SK-N-SH (cell line): ENCODE results near the gene SGMS2. TPM values are rescaled to one million over a fixed set of nuclear protein-coding genes. Genes with fewer than 3 reads are reported as not detected.

Experiments
- CTCF ChIA-PET: fragments of 300-600, 350-600 bp; formaldehyde crosslinking; extraction: SDS; loops from one replicate; lab custom pipeline; 2021; lab: Yijun Ruan, JAX
- POLR2A ChIA-PET: fragments of 350-600 bp; sonication (Branson Sonifier 250); formaldehyde crosslinking; extraction: SDS; loops from one replicate; lab custom pipeline; 2020; ENCODE audit warnings: antibody characterized with exemption, inconsistent platforms; lab: Yijun Ruan, JAX
- DNase-seq: peaks from one replicate; pipeline ENCODE4 v3.0.0; 2012
- H2AFZ ChIP-seq: fragments of 200-600 bp; sonication (generic); 2 replicates; pipeline ENCODE4 v1.8.1; 2016; ENCODE audit warnings: antibody characterized with exemption, mild to moderate bottlenecking, low read depth
- H3F3A ChIP-seq: fragments of 200-600 bp; sonication (generic); replicated peaks from 2 replicates; pipeline ENCODE3; 2016; ENCODE audit warnings: antibody characterized with exemption, mild to moderate bottlenecking; ENCODE audit not compliant: insufficient read depth
- H3K27ac ChIP-seq, 2 experiments: fragments of 200-500 bp in 1 of 2; fragments of 200-600 bp in 1 of 2; sonication (Bioruptor generic) in 1 of 2; sonication (generic), shearing (Covaris generic) in 1 of 2; 2 replicates each; pipeline versions ENCODE4 v1.5.1 to v1.6.1; 2014 to 2016; ENCODE audit warnings: low read depth in 2 of 2, inconsistent platforms in 1 of 2, low read length in 1 of 2, mild to moderate bottlenecking in 1 of 2, mixed read lengths in 1 of 2
- H3K27me3 ChIP-seq: fragments of 200-600 bp; sonication (generic), shearing (Covaris generic); 2 replicates; pipeline ENCODE4 v1.6.1; 2016; ENCODE audit warnings: mixed run types; ENCODE audit not compliant: insufficient read depth
- H3K36me3 ChIP-seq, 2 experiments: fragments of 200-500 bp in 1 of 2; fragments of 200-600 bp in 1 of 2; sonication (Bioruptor generic) in 1 of 2; sonication (generic) in 1 of 2; replicated peaks in 1 of 2; 2 replicates each; pipeline versions ENCODE3 to v1.5.1; 2014 to 2016; ENCODE audit warnings: low read length in 1 of 2, mild to moderate bottlenecking in 1 of 2; ENCODE audit not compliant: insufficient read depth in 2 of 2, control insufficient read depth in 1 of 2
- H3K4me1 ChIP-seq, 2 experiments: fragments of 200-500 bp in 1 of 2; fragments of 200-600 bp in 1 of 2; sonication (Bioruptor generic) in 1 of 2; sonication (generic), shearing (Covaris generic) in 1 of 2; 2 replicates each; pipeline versions ENCODE4 v1.5.1 to v1.6.1; 2014 to 2016; ENCODE audit warnings: low read depth in 1 of 2, low read length in 1 of 2, mixed run types in 1 of 2; ENCODE audit not compliant: insufficient read depth in 2 of 2, control insufficient read depth in 1 of 2
- H3K4me2 ChIP-seq: fragments of 200-600 bp; sonication (generic), shearing (Covaris generic); 2 replicates; pipeline ENCODE4 v1.6.1; 2017; ENCODE audit warnings: mixed run types
- H3K4me3 ChIP-seq, 2 experiments: fragments of 200-500 bp in 1 of 2; fragments of 200-600 bp in 1 of 2; sonication (Bioruptor generic) in 1 of 2; sonication (generic), shearing (Covaris generic) in 1 of 2; 2 replicates each; pipeline versions ENCODE4 v1.5.1 to v1.8.1; 2014 to 2016; ENCODE audit warnings: low read depth in 2 of 2, inconsistent platforms in 1 of 2, low read length in 1 of 2, mild to moderate bottlenecking in 1 of 2, mixed read lengths in 1 of 2, moderate library complexity in 1 of 2
- H3K79me2 ChIP-seq: fragments of 200-600 bp; sonication (generic); 2 replicates; pipeline ENCODE4 v1.8.1; 2017; ENCODE audit warnings: mild to moderate bottlenecking; ENCODE audit not compliant: insufficient read depth
- H3K9ac ChIP-seq: fragments of 200-600 bp; sonication (generic); 2 replicates; pipeline ENCODE4 v1.6.1; 2017; ENCODE audit warnings: mixed run types
- H3K9me2 ChIP-seq: fragments of 200-600 bp; sonication (generic); 2 replicates; pipeline ENCODE4 v1.6.1; 2017; ENCODE audit warnings: mixed run types
- H3K9me3 ChIP-seq: fragments of 200-600 bp; sonication (generic); 2 replicates; pipeline ENCODE4 v1.6.1; 2017; ENCODE audit warnings: mixed run types, mild to moderate bottlenecking, moderate library complexity
- H4K20me1 ChIP-seq: fragments of 200-600 bp; sonication (generic); 2 replicates; pipeline ENCODE4 v1.6.1; 2017; ENCODE audit warnings: mild to moderate bottlenecking, mixed run types; ENCODE audit not compliant: insufficient read depth
- CTCF ChIP-seq: fragments of 200-600 bp; sonication (generic); IDR thresholded peaks from 2 replicates; pipeline ENCODE4 v1.6.1; 2017; ENCODE audit warnings: antibody characterized with exemption, mild to moderate bottlenecking, moderate library complexity
- EP300 ChIP-seq, 2 experiments: IDR thresholded peaks; 2 replicates each; pipeline versions ENCODE4 v1.4.0 to v1.6.1; 2012; ENCODE audit warnings: borderline replicate concordance in 1 of 2, low read depth in 1 of 2, low read length in 1 of 2
- MEF2A ChIP-seq: IDR thresholded peaks from 2 replicates; pipeline ENCODE4 v1.4.0; 2012; ENCODE audit warnings: low read depth, borderline replicate concordance
- POLR2AphosphoS5 ChIP-seq: IDR thresholded peaks from 2 replicates; pipeline ENCODE4 v1.6.1; 2012; ENCODE audit warnings: low read depth, low read length
- REST ChIP-seq: IDR thresholded peaks from 2 replicates; pipeline ENCODE4 v1.6.1; 2012; ENCODE audit warnings: mild to moderate bottlenecking, low read depth, low read length, moderate library complexity
- TEAD4 ChIP-seq: IDR thresholded peaks from 2 replicates; pipeline ENCODE4 v1.4.0; 2012; ENCODE audit warnings: mild to moderate bottlenecking, borderline replicate concordance; ENCODE audit not compliant: insufficient read depth
- USF1 ChIP-seq: IDR thresholded peaks from 2 replicates; pipeline ENCODE4 v1.4.0; 2012; ENCODE audit warnings: low read depth, borderline replicate concordance
- WGBS: methylation state at CpG from one replicate; pipeline ENCODE4 v1.1.6; 2017; ENCODE audit warnings: low lambda C conversion rate; 5-methylcytosine and 5-hydroxymethylcytosine counted together
- polyA plus RNA-seq, 3 experiments: library from polyadenylated mRNA; depleted of rRNA; stranded (reverse); fragments of >200 nt; gene quantifications; 2 replicates each; pipeline ENCODE4 v1.2.3, GENCODE V29; 2012

Gene SGMS2
- polyA plus RNA-seq, 1 of the 3 experiments (the other 2 are of a cell fraction): 0.82 TPM

- TF ChIP-seq CTCF: no peak
Measured at GRCh38 chr4:107857741-107858140, 33.0 kb downstream of the SGMS2 start (continued).

- no peaks in the 10 kb centered on the region for H3K79me2 ChIP-seq
- no peak for DNase-seq
- CTCF ChIA-PET: interaction anchor here (1.6 kb wide), 1 partner anchor 161 kb away, joined by 3 read pairs; no protein-coding TSS in a partner anchor
Measured at GRCh38 chr4:107858158-107858742, 33.5 kb downstream of the SGMS2 start.

More at GRCh38 chr4:107858158-107858742, 33.5 kb downstream of the SGMS2 start:
- Histone ChIP-seq H3K9me2 (no peaks in the 10 kb centered on the region), H3K36me3 (no peaks in the 10 kb centered on the region), H3K9me3 (no peaks in the 10 kb centered on the region), H2AFZ (no peak overlapping the region), H3F3A (no peaks in the 10 kb centered on the region), H3K4me3 (no peak overlapping the region), H3K27ac (no peak overlapping the region), H3K4me1 (no peaks in the 10 kb centered on the region), H3K9ac (no peak overlapping the region), H3K27me3 (no peaks in the 10 kb centered on the region; the same call in 1 of the 2 replicates), H3K4me2 (no peak overlapping the region), H4K20me1 (no peaks in the 10 kb centered on the region)
- POLR2A ChIA-PET: no interaction called here
- 8% methylated on average over 3 of the region's 3 CpGs for WGBS
- TF ChIP-seq REST (no peak), USF1 (no peak), MEF2A (no peak), EP300 (IDR thresholded peaks at IDR 0.05; ENCODE audit: borderline replicate concordance in 1 of 2, low read depth in 1 of 2, low read length in 1 of 2) (no peak), TEAD4 (no peak), POLR2AphosphoS5 (no peak)
